ENCODE data around the gene ORC3.
"Not testable (repeated sequence)": the region's sequence is repeated elsewhere in the genome, so short reads cannot be mapped to it uniquely, and the experiment has no call there.

ORC3 gene

GRCh38 chr6:87675004-87675681 is 85.2 kb downstream of the ORC3 start:
- no peak overlapping the region for H3K4me3 ChIP-seq (ENCODE audit: low read depth, low read length)
- no peak for TF ChIP-seq CTCF (IDR thresholded peaks at IDR 0.05; ENCODE audit: low read depth, low read length)

- no peak for TF ChIP-seq CTCF (IDR thresholded peaks at IDR 0.05; ENCODE audit: low read depth, low read length)
- no peak overlapping the region for H3K4me3 ChIP-seq (ENCODE audit: low read depth, low read length)
These were observed 92.4 kb downstream of the ORC3 start for GRCh38 chr6:87682310-87682709.

GRCh38 chr6:87683890-87684289 is 94.0 kb downstream of the ORC3 start:
- TF ChIP-seq CTCF (IDR thresholded peaks at IDR 0.05; ENCODE audit: low read depth, low read length): no peak
- no peak overlapping the region for H3K4me3 ChIP-seq (ENCODE audit: low read depth, low read length)

- no peak for TF ChIP-seq CTCF (IDR thresholded peaks at IDR 0.05; ENCODE audit: low read depth, low read length)
- no peak overlapping the region for H3K4me3 ChIP-seq (ENCODE audit: low read depth, low read length)
These were observed 95.1 kb downstream of the ORC3 start for GRCh38 chr6:87684895-87685654.

GRCh38 chr6:87686636-87687205 is 96.8 kb downstream of the ORC3 start:
- H3K4me3 ChIP-seq (ENCODE audit: low read depth, low read length): not testable (repeated sequence)

- no peak overlapping the region for H3K4me3 ChIP-seq (ENCODE audit: low read depth, low read length)
These were observed 97.4 kb downstream of the ORC3 start for GRCh38 chr6:87687296-87687695.

GRCh38 chr6:87687893-87688292 is 98.0 kb downstream of the ORC3 start:
- not testable (repeated sequence) for H3K4me3 ChIP-seq (ENCODE audit: low read depth, low read length)

More at GRCh38 chr6:87687296-87687695, 97.4 kb downstream of the ORC3 start:
- TF ChIP-seq CTCF (IDR thresholded peaks at IDR 0.05; ENCODE audit: low read depth, low read length): no peak

- H3K4me3 ChIP-seq (ENCODE audit: low read depth, low read length): no peak overlapping the region
These were observed 100.5 kb downstream of the ORC3 start for GRCh38 chr6:87690441-87690840.

More at GRCh38 chr6:87690441-87690840, 100.5 kb downstream of the ORC3 start:
- TF ChIP-seq CTCF (IDR thresholded peaks at IDR 0.05; ENCODE audit: low read depth, low read length): no peak
